ENCODE data around the gene GALNT13. TPM values are rescaled to one million over a fixed set of nuclear protein-coding genes. Genes with fewer than 3 reads are reported as not detected.
"Not testable (repeated sequence)": the region's sequence is repeated elsewhere in the genome, so short reads cannot be mapped to it uniquely, and the experiment has no call there.

Gene GALNT13
- total RNA-seq, 1 experiment from 2014 or later: not detected

DNA sequence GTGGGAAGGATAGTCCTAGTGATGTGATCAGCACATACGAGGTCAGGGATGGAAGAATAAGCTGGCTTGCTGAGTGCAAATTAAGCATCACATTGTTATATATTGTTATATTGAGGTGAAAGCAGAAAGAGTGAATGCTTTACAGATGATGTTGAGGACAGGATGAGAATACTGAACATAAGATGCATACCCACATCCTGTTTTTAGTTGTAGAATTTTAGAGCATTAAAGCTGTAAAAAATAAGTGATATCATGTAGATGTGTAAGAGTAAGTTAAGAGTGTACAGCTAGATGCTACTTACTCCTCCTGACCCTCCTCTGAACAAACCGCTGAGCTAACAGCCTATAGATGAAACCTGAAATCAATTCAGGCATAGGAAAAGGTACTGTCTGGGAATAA, 555.7 kb downstream of the GALNT13 start:
- no peak for DNase-seq (ENCODE audit: low read depth)
- in situ Hi-C loops (cut with HindIII; ENCODE audit: low pct_unique_long_range_greater_than_20kb, low sequenced_read_pairs): no loop called here

DNA sequence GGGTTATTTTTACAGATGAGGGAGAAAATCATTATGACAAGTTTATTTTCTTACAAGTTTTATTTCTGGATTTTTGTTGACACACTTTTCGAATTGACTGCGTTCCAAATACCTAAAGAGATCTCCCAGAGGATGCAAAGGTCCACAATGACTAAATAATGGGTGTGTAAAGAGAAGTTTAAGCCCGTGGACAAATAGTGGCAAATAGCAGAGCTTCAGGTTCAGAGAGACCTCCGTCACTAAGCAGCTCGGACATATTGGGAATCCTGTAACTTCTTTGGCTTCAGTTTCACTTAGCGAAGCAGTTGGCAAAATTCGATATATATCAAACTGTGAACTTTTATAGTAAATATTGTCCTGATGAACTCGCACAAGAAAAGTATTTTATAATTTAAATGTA, 556.3 kb downstream of the GALNT13 start:
- in situ Hi-C loops (cut with HindIII; ENCODE audit: low pct_unique_long_range_greater_than_20kb, low sequenced_read_pairs): no loop called here
- DNase-seq (ENCODE audit: low read depth): no peak

DNA sequence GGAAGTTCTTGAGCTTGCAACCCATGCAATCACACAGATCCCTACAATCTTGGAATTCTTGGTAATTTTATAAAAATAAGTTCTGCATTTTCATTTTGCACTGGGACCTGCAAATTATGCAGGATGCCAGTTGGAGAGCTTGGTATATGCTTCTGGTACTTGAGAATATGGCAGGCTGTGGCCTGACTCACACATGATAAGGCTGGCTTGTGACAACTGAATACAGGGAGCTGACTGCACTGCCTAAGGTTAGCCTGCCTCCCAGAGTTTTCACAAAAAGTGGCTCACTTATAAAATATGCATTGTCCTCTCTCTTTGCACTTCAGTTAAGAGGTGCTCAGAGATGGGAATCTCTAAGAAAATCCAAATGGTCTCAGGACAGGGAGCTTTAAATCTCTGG, 561.3 kb downstream of the GALNT13 start:
- no peak for DNase-seq (ENCODE audit: low read depth)
- in situ Hi-C loops (cut with HindIII; ENCODE audit: low pct_unique_long_range_greater_than_20kb, low sequenced_read_pairs): no loop called here

DNA sequence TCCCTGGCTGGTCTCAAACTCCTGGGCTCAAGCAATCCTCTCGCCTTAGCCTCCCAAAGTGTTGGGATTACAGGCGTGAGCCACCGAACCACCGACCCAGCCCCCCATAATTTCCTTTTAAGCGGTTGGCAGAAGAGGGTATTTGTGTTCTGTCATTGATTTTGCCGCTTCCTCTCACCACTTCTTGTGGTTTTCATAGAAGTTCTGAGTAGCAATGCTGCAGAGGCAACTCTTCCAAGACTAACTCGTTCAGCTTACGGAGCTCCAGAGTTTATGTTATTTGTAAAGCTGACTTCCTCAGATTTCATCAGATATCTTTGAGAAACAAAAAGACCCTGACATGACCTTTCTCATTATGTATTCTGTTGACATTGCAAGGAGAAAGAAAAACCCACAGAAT, 565.4 kb downstream of the GALNT13 start:
- in situ Hi-C loops (cut with HindIII; ENCODE audit: low pct_unique_long_range_greater_than_20kb, low sequenced_read_pairs): no loop called here
- DNase-seq (ENCODE audit: low read depth): no peak

DNA sequence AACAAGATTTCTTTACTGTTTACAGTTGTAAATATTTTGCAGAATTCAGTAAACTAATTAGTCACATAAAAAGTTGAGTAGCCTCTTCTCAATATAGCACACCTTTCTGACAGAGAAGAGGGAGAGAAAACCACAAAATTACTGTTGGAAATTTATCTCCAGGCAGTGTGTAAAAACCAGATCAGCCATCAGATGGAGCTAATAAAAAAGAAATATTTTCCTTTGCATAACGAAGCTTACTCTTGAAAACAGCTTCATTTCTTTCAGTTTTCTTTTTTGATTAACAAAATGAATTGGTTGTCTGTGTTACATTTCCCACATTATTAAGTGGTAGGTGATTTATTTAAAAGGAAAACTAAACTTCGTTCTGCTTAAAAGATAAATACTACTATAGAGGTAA, 567.4 kb downstream of the GALNT13 start:
- in situ Hi-C loops (cut with HindIII; ENCODE audit: low pct_unique_long_range_greater_than_20kb, low sequenced_read_pairs): no loop called here
- DNase-seq (ENCODE audit: low read depth): no peak

DNA sequence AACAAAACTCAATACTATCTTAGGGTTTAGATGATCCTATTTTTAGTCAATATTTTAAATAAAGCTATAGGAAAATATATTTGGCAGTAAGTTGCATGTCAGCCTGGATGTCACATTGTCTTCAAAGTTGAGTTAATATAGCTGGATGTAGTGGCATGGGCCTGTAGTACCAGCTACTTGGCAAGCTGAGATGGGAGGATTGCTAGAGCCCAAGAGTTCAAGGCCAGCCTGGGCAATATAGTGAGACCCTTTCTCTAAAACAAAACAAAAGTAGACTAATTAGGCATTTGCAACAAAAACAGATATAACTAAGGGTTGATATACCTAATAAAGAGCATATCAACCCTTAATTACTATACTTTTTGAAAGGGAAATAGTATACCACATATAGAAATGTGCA, 572.2 kb downstream of the GALNT13 start:
- in situ Hi-C loops (cut with HindIII; ENCODE audit: low pct_unique_long_range_greater_than_20kb, low sequenced_read_pairs): no loop called here
- DNase-seq (ENCODE audit: low read depth): no peak

DNA sequence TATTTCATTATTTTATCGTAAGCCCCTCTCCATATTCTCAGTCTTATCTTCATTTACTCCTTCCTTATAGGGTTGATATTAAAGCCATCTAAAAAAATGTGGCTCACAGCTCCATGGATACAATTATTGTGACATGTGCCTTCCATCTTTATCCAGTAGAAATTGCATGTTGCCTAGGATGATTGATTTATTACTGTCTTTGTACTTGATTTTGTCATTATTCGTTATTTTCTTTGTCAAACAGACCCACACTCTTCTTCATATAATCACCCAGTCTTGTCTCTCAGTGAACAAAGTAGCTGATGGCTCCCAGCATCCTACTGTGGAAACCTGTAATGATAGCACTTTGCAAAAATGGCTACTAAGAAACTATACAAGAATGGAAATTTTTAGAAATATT, 574.6 kb downstream of the GALNT13 start:
- no peak for DNase-seq (ENCODE audit: low read depth)
- in situ Hi-C loops (cut with HindIII; ENCODE audit: low pct_unique_long_range_greater_than_20kb, low sequenced_read_pairs): no loop called here

DNA sequence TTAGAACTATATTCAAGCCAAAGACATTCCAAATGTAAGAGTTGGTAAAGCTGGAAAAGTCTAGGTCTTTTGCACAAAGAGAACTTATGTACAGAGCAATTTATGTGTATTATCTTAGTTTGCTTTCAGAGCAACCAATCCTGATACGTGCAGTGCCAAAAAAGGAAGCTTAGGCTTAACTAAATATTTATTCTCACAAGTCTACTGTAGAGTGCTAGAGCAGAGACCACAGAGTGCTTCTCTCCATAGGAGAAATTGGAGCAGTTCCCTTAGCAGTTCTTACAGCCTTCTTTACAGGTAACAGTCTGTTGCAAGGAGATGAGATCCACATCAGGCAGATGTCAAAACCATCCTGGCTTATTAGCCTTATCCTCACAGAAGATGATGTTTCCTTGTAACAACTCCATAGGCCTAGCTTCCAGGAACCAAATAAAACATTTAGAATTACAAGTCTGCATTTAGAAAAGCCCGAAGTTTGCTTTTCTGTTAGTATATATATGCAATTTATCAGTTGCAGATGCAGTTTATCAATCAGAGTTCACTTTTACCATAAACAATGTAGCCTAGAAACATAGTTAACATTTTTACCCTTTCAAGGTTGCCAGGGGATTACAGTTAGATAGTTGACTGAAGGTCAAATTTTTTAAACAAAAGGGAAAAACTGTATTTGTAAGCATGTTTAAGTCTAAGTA, 576.2 kb downstream of the GALNT13 start:
- in situ Hi-C loops (cut with HindIII; ENCODE audit: low pct_unique_long_range_greater_than_20kb, low sequenced_read_pairs): no loop called here
- DNase-seq (ENCODE audit: low read depth): no peak

DNA sequence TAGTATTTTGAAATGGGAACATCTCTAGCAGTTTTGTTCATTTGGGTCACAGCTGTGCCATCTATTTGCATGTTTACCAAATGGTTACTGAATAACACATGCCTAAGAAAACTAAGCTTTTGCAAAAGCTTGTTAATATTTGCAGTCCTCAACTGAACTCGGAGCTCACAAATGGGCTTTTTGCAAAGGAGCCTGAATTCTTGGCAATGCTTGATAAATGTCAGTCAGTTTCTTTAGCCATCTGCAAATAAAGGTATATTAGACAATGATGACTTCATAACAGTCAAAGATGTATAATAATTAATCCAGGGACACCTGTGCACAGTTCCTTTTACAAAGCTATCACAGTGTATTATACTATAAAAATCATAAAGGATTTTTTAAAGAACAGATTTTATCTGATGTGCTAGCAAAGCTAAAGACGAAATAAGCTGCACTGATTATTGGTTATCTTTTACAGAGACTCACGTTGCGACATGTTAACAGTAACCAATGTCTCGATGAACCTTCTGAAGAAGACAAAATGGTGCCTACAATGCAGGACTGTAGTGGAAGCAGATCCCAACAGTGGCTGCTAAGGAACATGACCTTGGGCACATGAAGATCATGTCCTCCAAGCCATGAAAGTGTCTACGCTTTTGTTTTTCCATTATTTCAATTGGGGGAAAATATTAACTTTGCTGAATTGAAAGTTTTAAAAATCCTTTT, 578.4 kb downstream of the GALNT13 start:
- in situ Hi-C loops (cut with HindIII; ENCODE audit: low pct_unique_long_range_greater_than_20kb, low sequenced_read_pairs): no loop called here
- DNase-seq (ENCODE audit: low read depth): no peak

DNA sequence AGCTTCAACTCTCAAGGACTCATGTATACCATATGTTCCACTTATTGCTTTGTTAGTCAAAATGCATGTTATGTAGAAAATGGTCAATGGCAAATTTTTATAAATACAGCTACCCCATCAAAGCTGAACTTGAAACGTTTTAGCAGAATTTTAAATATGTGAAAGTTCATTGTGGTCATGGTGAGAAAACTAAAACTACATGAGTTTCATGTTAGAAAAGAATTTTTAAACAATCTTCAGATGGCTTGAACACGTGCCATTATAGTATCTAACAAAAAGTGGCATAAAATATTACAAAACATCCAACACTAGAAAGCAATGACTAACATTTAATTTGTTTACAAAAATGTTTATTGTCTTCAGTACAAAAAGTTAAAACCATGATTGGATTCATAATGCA, 580.7 kb downstream of the GALNT13 start:
- in situ Hi-C loops (cut with HindIII; ENCODE audit: low pct_unique_long_range_greater_than_20kb, low sequenced_read_pairs): no loop called here
- no peak for DNase-seq (ENCODE audit: low read depth)

DNA sequence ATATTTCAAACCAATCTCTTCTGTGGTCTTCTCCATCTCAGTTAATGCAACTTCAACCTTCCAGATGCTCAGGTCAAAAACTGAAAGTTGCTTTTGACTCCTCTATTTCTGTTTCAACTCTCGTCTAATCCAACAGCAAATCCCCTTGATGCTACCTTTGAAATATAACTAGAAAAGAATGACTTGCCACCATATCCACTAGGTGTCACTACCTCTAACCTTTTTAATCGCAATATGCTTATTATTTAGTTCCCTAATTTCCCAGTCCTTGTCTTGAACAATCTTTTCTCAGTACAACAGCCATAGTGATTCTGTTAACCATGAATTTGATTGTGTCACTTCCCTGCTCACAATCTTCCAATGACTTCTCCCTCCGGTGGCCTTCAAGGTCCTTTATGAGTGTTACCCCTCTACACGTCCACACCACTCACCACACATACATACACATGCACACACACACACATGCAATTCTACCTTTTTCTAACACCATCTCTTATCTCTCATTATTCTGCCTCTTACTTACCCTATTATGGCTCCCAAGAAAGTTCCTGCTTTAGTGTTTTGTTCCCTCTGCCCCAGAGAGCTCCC, 581.3 kb downstream of the GALNT13 start:
- in situ Hi-C loops (cut with HindIII; ENCODE audit: low pct_unique_long_range_greater_than_20kb, low sequenced_read_pairs): no loop called here
- peak; percentile 11 for DNase-seq (ENCODE audit: low read depth)

DNA sequence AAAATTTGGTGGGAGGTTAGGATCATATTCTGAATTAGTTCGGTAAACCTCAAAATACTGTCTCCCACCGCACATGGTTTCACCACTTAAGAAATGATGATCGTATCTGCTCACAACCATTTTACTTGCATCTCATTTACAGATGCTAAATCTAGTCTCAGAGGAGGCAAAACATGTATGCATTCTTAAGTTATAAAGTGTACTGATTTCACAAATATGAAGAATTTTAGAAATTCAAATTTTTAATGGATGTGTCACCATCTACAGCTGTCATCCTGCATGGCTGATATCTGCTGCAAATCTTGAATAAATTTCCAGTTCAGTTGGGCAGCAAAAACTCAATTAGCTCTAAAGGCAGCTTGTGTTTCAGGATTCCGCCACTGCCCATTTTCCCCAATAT, 583.4 kb downstream of the GALNT13 start:
- in situ Hi-C loops (cut with HindIII; ENCODE audit: low pct_unique_long_range_greater_than_20kb, low sequenced_read_pairs): no loop called here
- DNase-seq (ENCODE audit: low read depth): no peak

DNA sequence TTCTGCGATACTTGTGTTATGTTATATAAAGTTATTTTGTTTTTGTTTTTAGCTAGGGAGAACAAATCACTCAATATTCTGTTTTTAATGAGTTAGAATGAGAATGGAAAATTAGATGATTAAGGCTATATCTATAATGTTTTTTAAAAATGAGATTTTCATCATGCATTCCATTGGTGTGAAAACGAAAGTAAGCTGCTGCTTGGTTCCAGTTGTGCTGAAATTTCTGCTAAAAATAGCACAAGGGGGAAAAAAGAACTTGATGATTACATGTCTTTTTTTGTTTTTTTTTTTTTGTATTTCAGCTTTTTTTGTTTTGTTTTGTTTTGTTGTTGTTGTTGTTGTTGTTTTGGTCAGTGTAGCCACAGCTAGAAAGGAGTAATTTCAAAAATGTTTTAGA, 584.1 kb downstream of the GALNT13 start:
- no peak for DNase-seq (ENCODE audit: low read depth)
- in situ Hi-C loops (cut with HindIII; ENCODE audit: low pct_unique_long_range_greater_than_20kb, low sequenced_read_pairs): no loop called here

DNA sequence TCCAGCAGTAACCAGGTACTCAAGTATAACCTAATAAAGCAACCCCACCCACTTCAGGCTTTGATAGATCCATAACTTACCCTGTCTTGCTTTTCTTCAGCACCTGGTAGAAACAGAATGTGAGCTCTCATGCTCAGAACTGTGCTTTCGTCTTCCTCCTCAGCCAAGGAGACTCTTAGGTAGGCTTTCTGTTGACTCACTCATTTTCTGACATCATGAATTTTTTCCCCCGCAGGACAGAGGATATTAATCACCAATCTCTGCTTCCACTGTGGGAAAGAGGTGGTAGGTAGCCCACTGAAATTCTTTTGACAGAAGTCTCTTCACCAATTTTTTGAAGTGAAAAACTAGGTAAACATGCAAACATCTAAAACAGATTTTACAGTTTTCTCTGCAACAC, 585.6 kb downstream of the GALNT13 start:
- no peak for DNase-seq (ENCODE audit: low read depth)
- in situ Hi-C loops (cut with HindIII; ENCODE audit: low pct_unique_long_range_greater_than_20kb, low sequenced_read_pairs): no loop called here

DNA sequence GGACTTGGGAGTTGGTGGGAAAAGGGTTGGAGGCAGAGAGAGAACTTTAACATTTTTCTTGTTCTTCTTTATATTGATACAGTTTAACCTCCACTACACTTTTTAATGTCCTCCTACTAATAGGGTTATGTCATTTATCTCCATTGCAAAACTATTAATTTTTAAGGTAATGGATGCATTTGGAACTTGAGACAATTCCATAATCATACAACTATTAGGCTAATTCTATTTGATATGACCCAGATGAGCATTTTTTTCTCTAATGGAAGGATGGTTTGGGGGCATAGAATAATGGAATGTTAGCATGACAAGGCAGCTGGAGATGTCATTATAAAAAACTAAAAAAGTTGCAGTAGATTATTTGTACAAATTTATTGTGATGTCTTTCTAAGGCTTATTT, 587.6 kb downstream of the GALNT13 start:
- DNase-seq (ENCODE audit: low read depth): no peak
- in situ Hi-C loops (cut with HindIII; ENCODE audit: low pct_unique_long_range_greater_than_20kb, low sequenced_read_pairs): no loop called here

DNA sequence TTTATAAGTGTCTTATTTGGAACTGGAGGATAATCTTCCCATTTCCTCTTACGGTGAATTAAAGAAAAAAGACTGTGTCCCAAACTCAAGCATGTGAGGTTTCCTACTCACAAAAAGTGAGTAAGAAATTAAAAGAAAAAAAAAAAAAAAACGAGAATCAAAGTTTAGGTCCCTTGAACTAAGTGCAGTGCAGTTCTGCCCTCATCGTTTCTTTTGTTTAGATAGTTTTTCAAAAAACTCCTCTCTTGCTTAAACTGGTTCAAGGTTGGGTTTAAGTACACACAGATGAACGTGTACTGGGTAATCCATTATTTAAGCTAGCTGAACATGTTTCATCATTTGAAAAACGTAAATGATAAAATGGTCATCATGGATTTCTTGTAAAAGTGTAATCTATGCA, 590.9 kb downstream of the GALNT13 start:
- in situ Hi-C loops (cut with HindIII; ENCODE audit: low pct_unique_long_range_greater_than_20kb, low sequenced_read_pairs): no loop called here
- DNase-seq (ENCODE audit: low read depth): no peak

DNA sequence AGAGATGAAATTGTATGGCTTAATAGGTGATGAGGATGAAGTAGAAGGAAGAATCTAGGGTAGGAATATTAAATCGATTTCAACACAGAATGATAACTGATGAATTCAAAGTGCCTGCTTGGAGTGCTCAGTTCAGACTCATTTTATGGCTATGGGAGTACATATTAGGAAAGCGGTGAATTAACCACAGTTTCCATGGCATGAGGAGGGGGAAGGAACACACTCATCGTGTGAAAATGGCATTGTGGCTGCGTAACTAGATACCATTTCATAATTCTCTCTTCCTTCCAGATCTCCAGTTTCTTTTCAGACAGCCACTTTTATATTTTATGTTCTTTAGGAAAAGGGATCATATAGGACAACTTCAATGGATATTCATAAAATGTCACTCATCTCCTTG, 594.5 kb downstream of the GALNT13 start:
- in situ Hi-C loops (cut with HindIII; ENCODE audit: low pct_unique_long_range_greater_than_20kb, low sequenced_read_pairs): no loop called here
- DNase-seq (ENCODE audit: low read depth): no peak

DNA sequence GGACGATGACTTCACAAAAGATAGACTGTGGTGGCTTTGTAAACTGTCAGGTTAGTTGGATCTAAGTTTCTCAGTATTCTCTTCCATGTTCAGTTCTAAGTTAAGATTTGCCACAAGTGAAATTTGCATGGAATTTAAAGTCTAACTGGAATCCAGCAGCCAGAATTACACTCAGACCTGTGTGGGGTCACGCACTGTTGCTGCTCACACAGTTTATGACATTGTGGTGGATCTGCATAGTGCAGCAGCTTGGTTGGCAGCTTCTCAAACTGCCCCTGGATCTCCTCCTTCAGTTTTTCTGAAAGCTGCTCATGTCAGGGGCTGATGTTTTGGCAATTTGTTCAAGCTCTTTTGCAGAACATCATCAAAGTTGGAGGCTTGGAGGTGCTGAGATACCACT, 598.7 kb downstream of the GALNT13 start:
- no peak for DNase-seq (ENCODE audit: low read depth)
- in situ Hi-C loops (cut with HindIII; ENCODE audit: low pct_unique_long_range_greater_than_20kb, low sequenced_read_pairs): no loop called here

DNA sequence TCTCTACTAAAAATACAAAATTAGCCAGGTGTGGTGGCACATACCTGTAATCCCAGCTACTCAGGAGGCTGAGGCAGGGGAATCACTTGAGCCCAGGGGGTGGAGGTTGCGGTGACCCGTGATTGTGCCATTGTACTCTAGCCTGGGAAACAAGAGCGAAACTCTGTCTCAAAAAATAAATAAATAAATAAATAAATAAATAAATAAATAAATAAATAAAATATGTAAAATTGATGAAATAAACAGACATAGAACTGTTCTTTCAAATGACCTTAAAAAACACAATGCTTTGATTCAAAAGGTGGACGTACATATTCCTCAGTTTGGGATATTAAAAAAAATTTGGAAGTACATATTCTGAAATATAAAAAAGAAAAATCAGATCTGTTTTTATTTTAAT, 599.8 kb downstream of the GALNT13 start:
- in situ Hi-C loops (cut with HindIII; ENCODE audit: low pct_unique_long_range_greater_than_20kb, low sequenced_read_pairs): not testable (repeated sequence)

DNA sequence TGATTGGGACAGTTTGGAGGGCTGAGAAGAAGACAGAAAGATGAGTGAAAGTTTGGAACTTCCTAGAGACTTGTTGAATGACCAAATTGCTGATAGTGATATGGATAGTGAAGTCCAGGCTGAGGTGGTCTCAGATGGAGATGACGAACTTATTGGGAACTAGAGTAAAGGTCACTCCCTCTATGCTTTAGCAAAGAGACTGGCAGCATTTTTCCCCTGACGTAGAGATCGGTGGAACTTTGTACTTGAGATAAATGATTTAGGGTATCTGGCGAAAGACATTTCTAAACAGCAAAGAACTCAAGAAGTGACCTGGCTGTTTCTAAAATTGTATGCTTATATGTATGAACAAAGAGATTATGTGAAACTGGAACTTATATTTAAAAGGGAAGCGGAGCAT, 605.6 kb downstream of the GALNT13 start:
- in situ Hi-C loops (cut with HindIII; ENCODE audit: low pct_unique_long_range_greater_than_20kb, low sequenced_read_pairs): no loop called here
- DNase-seq (ENCODE audit: low read depth): no peak

More for the DNA sequence above, 599.8 kb downstream of the GALNT13 start:
- DNase-seq (ENCODE audit: low read depth): not testable (repeated sequence)

Data from Caki2 (cell line).